Measurements from ENCODE around the gene WWTR1.

Gene WWTR1

DNA sequence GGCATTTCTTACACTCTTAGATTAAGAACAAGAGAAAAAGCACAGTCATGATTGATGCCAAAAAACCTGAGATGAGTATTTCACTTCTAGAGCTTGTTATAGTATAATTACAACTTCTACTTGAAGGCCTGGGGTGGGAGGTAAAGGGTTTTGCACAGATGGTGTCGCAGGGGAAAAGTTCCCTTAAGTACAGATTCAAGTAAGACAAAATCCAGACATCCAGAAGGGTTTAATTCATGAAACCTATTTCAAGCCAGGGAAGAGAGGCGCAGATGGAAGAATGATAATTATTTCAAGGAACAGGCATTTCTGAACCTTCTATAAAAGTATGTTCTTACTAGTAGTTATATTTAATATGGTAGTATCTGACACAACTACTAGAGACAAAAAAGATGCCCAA is 112.8 kb downstream of the WWTR1 start:
- TF ChIP-seq GATA3 (IDR thresholded peaks at IDR 0.05; ENCODE audit: low read depth, low read length) (no peak), GATA2 (IDR thresholded peaks at IDR 0.05; ENCODE audit: low read depth, low read length) (no peak)

- TF ChIP-seq GATA3 (IDR thresholded peaks at IDR 0.05; ENCODE audit: low read depth, low read length) (no peak), GATA2 (IDR thresholded peaks at IDR 0.05; ENCODE audit: low read depth, low read length) (no peak)
Measured at GRCh38 chr3:149542375-149543312, 115.2 kb downstream of the WWTR1 start.

DNA sequence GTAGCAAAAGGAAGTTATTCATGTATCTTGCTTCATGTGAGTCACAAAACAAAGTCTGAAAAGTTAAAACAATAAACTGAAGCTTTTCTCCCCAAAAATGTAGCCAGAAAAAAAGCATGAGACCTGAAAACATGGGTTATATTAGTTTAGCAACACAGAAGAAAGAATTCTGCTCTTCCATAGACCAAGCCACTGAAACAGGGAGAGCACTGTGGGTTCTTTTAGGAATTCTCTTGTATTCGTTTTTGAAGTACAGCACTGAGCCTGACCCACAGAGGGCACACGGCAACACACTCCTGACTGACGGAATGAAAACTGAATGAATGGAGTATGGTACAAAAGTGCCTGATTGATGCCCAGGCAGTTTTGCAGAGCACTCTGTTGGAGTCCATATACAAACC is 116.7 kb downstream of the WWTR1 start:
- TF ChIP-seq GATA3 (IDR thresholded peaks at IDR 0.05; ENCODE audit: low read depth, low read length) (no peak), GATA2 (IDR thresholded peaks at IDR 0.05; ENCODE audit: low read depth, low read length) (no peak)

GRCh38 chr3:149538371-149538770 is 119.5 kb downstream of the WWTR1 start:
- TF ChIP-seq GATA3 (IDR thresholded peaks at IDR 0.05; ENCODE audit: low read depth, low read length) (no peak), GATA2 (IDR thresholded peaks at IDR 0.05; ENCODE audit: low read depth, low read length) (no peak)

GRCh38 chr3:149536429-149536828 is 121.4 kb downstream of the WWTR1 start:
- TF ChIP-seq GATA2 (IDR thresholded peaks at IDR 0.05; ENCODE audit: low read depth, low read length) (no peak), GATA3 (IDR thresholded peaks at IDR 0.05; ENCODE audit: low read depth, low read length) (no peak)

GRCh38 chr3:149535333-149535685 is 122.5 kb downstream of the WWTR1 start:
- TF ChIP-seq GATA3 (IDR thresholded peaks at IDR 0.05; ENCODE audit: low read depth, low read length) (no peak), GATA2 (IDR thresholded peaks at IDR 0.05; ENCODE audit: low read depth, low read length) (no peak)

DNA sequence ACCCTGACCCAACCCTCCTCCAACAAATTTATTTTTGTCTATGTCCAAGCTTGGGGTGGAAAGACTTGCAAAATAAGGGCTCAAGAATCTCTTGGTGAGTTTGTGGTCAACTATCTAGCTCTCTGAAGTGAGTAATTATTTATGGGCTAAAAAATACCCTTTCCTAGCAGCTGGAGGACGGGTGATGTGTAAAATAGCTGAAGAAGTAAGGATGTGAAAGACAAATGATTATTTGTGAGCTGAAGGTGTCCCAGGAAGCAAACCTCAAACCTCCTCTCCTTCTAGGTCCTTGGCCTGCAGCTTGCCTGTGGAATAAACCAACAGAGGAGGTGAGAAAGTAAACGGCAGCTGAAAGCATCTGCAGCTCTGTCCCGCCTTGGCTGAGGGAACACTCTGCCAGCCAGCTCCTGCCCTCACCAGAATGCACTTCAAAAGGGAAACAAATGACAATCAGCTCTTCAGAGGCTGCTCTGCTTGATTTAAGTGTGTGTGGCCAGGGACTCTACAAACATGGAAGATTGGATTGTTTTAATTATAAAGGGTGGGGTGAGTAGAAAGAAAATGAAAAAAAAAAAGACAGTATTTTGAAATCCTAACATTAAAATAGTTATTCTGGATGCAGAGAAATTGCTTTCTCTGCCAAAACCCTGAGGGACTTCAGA is 123.0 kb downstream of the WWTR1 start:
- TF ChIP-seq GATA2 (IDR thresholded peaks at IDR 0.05; ENCODE audit: low read depth, low read length) (no peak), GATA3 (IDR thresholded peaks at IDR 0.05; ENCODE audit: low read depth, low read length) (no peak)

DNA sequence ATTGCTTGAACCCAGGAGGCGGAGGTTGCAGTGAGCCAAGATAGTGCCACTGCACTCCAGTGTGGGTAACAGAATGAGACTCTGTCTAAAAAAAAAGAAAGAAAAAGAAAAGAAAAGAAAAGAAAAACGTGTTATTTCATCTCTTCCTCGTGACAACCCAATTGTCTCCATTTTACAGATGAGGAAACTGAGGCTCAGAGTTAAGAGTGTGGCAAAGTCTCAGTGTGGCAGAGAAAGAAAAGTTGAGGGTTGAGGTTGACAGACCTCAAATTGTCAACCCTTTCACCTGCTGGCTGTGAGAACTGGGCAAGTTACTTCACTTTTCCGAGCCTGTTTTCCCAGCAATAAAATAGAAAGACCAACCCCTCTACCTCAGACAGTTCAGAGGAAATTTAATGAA is 123.7 kb downstream of the WWTR1 start:
- TF ChIP-seq GATA2 (IDR thresholded peaks at IDR 0.05; ENCODE audit: low read depth, low read length) = no peak
- no peak for TF ChIP-seq GATA3 (IDR thresholded peaks at IDR 0.05; ENCODE audit: low read depth, low read length)

- TF ChIP-seq GATA2 (IDR thresholded peaks at IDR 0.05; ENCODE audit: low read depth, low read length) = no peak
- no peak for TF ChIP-seq GATA3 (IDR thresholded peaks at IDR 0.05; ENCODE audit: low read depth, low read length)
Measured at GRCh38 chr3:149532489-149533180, 125.2 kb downstream of the WWTR1 start.

- TF ChIP-seq GATA2 (IDR thresholded peaks at IDR 0.05; ENCODE audit: low read depth, low read length) (no peak), GATA3 (IDR thresholded peaks at IDR 0.05; ENCODE audit: low read depth, low read length) (no peak)
Measured at GRCh38 chr3:149529099-149529498, 128.7 kb downstream of the WWTR1 start.

GRCh38 chr3:149528340-149528650 is 129.5 kb downstream of the WWTR1 start:
- TF ChIP-seq GATA2 (IDR thresholded peaks at IDR 0.05; ENCODE audit: low read depth, low read length) = no peak

GRCh38 chr3:149527531-149528339 is 130.1 kb downstream of the WWTR1 start:
- no peak for TF ChIP-seq GATA2 (IDR thresholded peaks at IDR 0.05; ENCODE audit: low read depth, low read length)
- TF ChIP-seq GATA3 (IDR thresholded peaks at IDR 0.05; ENCODE audit: low read depth, low read length) = no peak

DNA sequence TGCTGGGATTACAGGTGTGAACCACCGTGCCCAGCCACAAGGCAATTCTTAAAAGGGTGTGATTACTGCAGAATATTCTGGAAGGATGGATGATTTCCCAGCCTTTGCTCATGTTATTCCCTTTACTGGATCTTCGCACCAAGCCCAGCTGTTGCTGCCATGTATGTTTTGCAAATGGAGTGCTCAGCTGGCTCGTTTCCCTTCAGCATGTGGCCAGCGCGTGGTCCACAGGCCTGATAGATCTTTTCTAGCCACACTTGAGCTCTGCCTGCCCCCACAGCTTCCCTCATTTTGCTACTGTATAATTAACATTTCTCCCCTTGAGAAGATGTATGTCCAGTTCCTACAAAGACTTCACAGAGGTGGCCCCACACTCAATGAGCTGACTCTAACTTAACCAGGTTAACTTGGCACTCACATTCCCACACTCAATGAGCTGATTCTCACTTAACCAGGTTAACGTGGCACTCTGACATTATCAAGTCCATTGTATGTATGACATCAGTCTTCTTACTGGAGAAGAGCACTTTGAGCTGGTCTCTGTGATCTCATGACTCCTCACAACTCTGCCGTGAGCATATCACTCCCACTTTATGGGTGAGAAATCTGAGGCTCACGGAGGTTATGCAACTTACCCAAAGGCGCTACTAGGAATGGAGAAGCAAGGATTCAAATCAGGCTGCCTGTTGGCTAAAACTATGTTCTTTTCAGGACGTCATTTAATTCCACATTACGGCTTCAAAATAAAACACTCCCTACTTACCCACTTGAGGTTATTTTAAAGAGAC is 134.1 kb downstream of the WWTR1 start:
- TF ChIP-seq GATA2 (IDR thresholded peaks at IDR 0.05; ENCODE audit: low read depth, low read length) = no peak
- no peak for TF ChIP-seq GATA3 (IDR thresholded peaks at IDR 0.05; ENCODE audit: low read depth, low read length)
